Heart left ventricle (tissue), 13 donors: ENCODE measurements around the gene COL23A1.

Experiments used
- POLR2A ChIP-seq, 2 donors: fragments of 450-650 bp; IDR thresholded peaks; one replicate each; pipeline ENCODE4 v1.6.1; 2017; ENCODE audit warnings: antibody characterized with exemption in 2 of 2, mild to moderate bottlenecking in 2 of 2, moderate library complexity in 2 of 2
- TF ChIP-seq, protein P1 (sequence below), 12 donors: fragments of 200-600 bp; sonication (generic) in 4 of 12; IDR thresholded peaks; one replicate each; pipeline versions ENCODE4 v1.5.0 to v1.8.0; 2018 to 2022; ENCODE audit warnings: antibody characterized with exemption in 12 of 12, mild to moderate bottlenecking in 5 of 12
- donor health status: ischemic (EF 13 %, LVEDD 7.1; RV severe dilation, severe dysfunction).
- donor health status: DM: no; HTN: yes; CAD: no.
- donor health status: DM: no; HTN: no; CAD: no.
- donor health status: ischemic (EF 25% LVEDD 6.9; RV normal size, moderate dysfunction).
- donor health status: ischemic (EF 25% LVEDD 5.7; RV mildly dilated, moderate dysfunction).
- donor health status: ischemic (EF 35%, LVEDD 5.7; RV mildly dilated, moderate dysfunction).
- donor health status: nonischemic (EF 11% LVEDD 7.7; RV severe dilation, severe dysfunction).
- donor health status: DM: yes; HTN: yes; CAD: no.
- donor health status: PGD.
- donor health status: ischemic (EF 29% LVEDD 5.4; RV normal size, mild dysfunction).
- donor health status: nonischemic (EF 23%, LVEDD 6.1; RV moderate dilation, normal function).

DNA sequence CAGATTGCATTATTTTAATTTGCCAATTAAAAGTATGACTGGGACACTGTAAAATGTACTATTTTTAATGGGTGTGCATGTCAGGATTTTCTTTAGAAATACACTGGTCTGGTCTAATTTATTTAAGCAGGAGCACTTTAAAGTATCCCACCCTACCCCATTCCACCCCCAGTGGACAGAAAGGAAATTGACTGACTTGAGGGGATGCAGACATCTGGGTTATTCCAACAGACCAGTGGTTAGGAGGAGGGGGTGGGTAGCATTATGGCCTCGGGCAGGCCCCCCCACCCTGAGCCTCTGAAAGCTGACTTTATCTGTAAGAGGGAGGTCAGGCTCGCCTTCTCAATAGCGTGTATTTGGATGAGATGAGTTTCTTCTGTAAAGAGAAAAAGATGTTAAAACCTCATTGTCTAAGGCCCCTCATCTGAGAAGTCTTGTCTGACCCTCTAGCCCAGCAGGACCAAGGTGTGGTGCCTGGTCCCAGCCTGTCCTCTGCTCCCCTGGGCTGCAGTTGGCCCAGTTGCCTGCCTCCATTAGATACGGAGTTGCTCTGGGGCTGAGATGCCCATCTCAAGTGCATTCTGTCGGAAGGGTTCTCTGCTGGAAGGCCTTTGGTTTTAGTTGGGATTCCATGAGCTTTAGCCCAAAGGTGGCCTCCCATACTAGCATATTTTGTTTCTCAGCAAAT, 381.5 kb downstream of the COL23A1 start:
- no peak for TF ChIP-seq POLR2A (IDR thresholded peaks at IDR 0.05)
- TF ChIP-seq, protein P1, sequence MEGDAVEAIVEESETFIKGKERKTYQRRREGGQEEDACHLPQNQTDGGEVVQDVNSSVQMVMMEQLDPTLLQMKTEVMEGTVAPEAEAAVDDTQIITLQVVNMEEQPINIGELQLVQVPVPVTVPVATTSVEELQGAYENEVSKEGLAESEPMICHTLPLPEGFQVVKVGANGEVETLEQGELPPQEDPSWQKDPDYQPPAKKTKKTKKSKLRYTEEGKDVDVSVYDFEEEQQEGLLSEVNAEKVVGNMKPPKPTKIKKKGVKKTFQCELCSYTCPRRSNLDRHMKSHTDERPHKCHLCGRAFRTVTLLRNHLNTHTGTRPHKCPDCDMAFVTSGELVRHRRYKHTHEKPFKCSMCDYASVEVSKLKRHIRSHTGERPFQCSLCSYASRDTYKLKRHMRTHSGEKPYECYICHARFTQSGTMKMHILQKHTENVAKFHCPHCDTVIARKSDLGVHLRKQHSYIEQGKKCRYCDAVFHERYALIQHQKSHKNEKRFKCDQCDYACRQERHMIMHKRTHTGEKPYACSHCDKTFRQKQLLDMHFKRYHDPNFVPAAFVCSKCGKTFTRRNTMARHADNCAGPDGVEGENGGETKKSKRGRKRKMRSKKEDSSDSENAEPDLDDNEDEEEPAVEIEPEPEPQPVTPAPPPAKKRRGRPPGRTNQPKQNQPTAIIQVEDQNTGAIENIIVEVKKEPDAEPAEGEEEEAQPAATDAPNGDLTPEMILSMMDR (IDR thresholded peaks at IDR 0.05) = no peak
